Breast epithelium (tissue), 4 donors: ENCODE data around the gene FHL3. TPM values are rescaled to one million over a fixed set of nuclear protein-coding genes. Genes with fewer than 3 reads are reported as not detected.

Experiments used
- DNase-seq, 2 donors: peaks; one replicate each; pipeline ENCODE4 v3.0.0-alpha.2; 2019; ENCODE audit warnings: low spot score in 2 of 2
- H3K27ac ChIP-seq, 2 donors: fragments of 200-600 bp; sonication (generic) in 1 of 2; one replicate each; pipeline ENCODE4 v1.5.1; 2016 to 2019; ENCODE audit warnings: mild to moderate bottlenecking in 1 of 2
- H3K27me3 ChIP-seq, 2 donors: fragments of 200-600 bp; sonication (generic) in 1 of 2; one replicate each; pipeline versions ENCODE4 v1.5.1 to v1.6.0; 2017 to 2019; ENCODE audit warnings: control low read depth in 1 of 2, mild to moderate bottlenecking in 1 of 2
- H3K36me3 ChIP-seq: fragments of 200-600 bp; one replicate; pipeline ENCODE4 v1.5.1; 2019
- H3K4me1 ChIP-seq, 2 donors: fragments of 200-600 bp; sonication (generic); one replicate each; pipeline ENCODE4 v1.5.1; 2016 to 2019; ENCODE audit warnings: control low read depth in 1 of 2
- H3K4me3 ChIP-seq, 3 donors: fragments of 200-600 bp; sonication (generic); 1 replicate in 2 of 3; 2 replicates in 1 of 3; pipeline ENCODE4 v1.5.1; 2016 to 2019; ENCODE audit warnings: mild to moderate bottlenecking in 3 of 3, moderate library complexity in 2 of 3
- H3K9me3 ChIP-seq, 2 donors: fragments of 200-600 bp; sonication (generic) in 1 of 2; one replicate each; pipeline ENCODE4 v1.5.1; 2016 to 2019; ENCODE audit warnings: control low read depth in 1 of 2
- CTCF ChIP-seq, 3 donors: fragments of 450-650 bp; IDR thresholded peaks; one replicate each; pipeline ENCODE4 v1.5.1; 2016 to 2017; ENCODE audit warnings: antibody characterized with exemption in 3 of 3, mild to moderate bottlenecking in 3 of 3, moderate library complexity in 3 of 3
- POLR2A ChIP-seq: fragments of 450-650 bp; IDR thresholded peaks from one replicate; pipeline ENCODE4 v1.6.1; 2016; ENCODE audit warnings: antibody characterized with exemption, mild to moderate bottlenecking, moderate library complexity
- POLR2AphosphoS5 ChIP-seq, 3 donors: sonication (generic); formaldehyde crosslinking; IDR thresholded peaks; one replicate each; pipeline ENCODE4 v1.6.1; 2017; ENCODE audit warnings: antibody characterized with exemption in 3 of 3
- intact Hi-C: fragments of 100-400 bp; cut with DNase I; formaldehyde crosslinking; loops from one replicate; pipeline ENCODE4 v1.15.1; 2023; ENCODE audit warnings: low total_unique reads
- total RNA-seq, 3 donors: library from RNA; depleted of rRNA; stranded (reverse); fragments of >200 nt; gene quantifications; one replicate each; pipeline ENCODE4 v1.1.0, GENCODE V29; 2016

FHL3 gene
- total RNA-seq, 3 donors from 2014 or later, result 11.8 to 22.6 (median 21.4) TPM

- Histone ChIP-seq H3K36me3 (no peaks in the 10 kb centered on the region), H3K27me3 (no peaks in the 10 kb centered on the region), H3K9me3 (no peaks in the 10 kb centered on the region), H3K4me3 (peak overlapping the region in 1 of 3 donors; percentile 46), H3K27ac (peak overlapping the region; percentile 90 to 95), H3K4me1 (peaks cover 9 to 33% of the 10 kb centered on the region in 2 donors)
- DNase-seq, result no peak
- TF ChIP-seq CTCF (IDR thresholded peaks at IDR 0.05) (no peak), POLR2AphosphoS5 (IDR thresholded peaks at IDR 0.05) (no peak), POLR2A (no peak)
- intact Hi-C loops, result no loop called here
These were observed 7.1 kb downstream of the FHL3 start for GRCh38 chr1:37998089-37998808.

DNA sequence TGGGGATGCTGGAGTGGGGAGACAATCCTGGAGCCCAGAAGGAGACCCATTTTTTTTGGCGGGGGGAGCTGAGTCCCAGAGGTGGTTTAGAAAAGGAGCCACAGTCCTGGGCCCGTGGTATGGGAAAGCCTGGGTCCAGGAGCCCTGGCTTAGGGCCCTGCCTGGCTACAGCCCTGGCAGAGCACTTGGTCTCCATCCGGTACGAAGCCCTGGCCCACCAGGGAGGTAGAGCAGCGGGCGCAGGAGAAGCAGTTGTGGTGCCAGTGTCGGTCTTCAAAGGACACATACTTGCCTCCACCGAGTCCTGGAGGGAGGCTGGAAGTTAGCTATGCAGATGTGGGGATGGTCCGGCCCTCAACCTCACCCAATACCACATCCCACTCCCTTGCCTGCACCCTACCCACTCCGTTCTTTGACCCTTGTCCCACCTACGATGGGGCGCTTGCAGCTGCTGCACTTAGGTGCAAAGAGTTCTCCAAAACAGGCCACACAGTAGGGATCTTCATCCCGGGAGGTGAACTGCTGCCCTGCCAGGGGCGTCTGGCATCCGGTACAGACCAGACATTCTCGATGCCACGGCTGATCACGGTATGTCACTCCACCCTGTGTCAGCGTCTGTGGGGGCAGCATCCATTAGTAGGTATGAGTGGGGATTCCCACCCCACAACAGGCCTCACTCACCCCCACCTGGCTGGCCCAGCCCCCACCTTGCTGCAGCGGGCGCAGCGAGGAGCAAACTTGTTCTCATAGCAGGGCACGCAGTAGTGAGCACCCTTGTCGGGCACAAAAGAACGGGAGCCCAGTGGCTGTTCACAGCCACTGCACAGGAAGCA is 7.8 kb downstream of the FHL3 start:
- H3K27ac ChIP-seq, result peak overlapping the region; percentile 85 to 95

GRCh38 chr1:37995751-37996345 is 9.5 kb downstream of the FHL3 start:
- peak; percentile 69 to 80 for DNase-seq
- peak overlapping the region; percentile 48 to 74 (median 64) for H3K4me3 ChIP-seq
- intact Hi-C loops, result no loop called here
- H3K27me3 ChIP-seq, result no peaks in the 10 kb centered on the region
- H3K9me3 ChIP-seq, result no peaks in the 10 kb centered on the region
- H3K4me1 ChIP-seq, result peaks cover 9 to 25% of the 10 kb centered on the region in 2 donors
- H3K27ac ChIP-seq, result peak overlapping the region; percentile 85 to 95
- no peak for TF ChIP-seq POLR2A
- peak; percentile 70 to 93 (median 84) for TF ChIP-seq POLR2AphosphoS5 (IDR thresholded peaks at IDR 0.05)
- TF ChIP-seq CTCF (IDR thresholded peaks at IDR 0.05), result no peak
- H3K36me3 ChIP-seq, result no peaks in the 10 kb centered on the region

More for the DNA sequence above, 7.8 kb downstream of the FHL3 start:
- intact Hi-C loops, result no loop called here
- Histone ChIP-seq H3K4me3 (no peak overlapping the region), H3K27me3 (no peaks in the 10 kb centered on the region), H3K9me3 (no peaks in the 10 kb centered on the region), H3K36me3 (no peaks in the 10 kb centered on the region), H3K4me1 (peaks cover 9 to 33% of the 10 kb centered on the region in 2 donors)
- TF ChIP-seq POLR2AphosphoS5 (IDR thresholded peaks at IDR 0.05), result no peak
- no peak for TF ChIP-seq CTCF (IDR thresholded peaks at IDR 0.05)
- no peak for TF ChIP-seq POLR2A
- no peak for DNase-seq

- peak overlapping the region in 2 of 3 donors; percentile 64 to 74 for H3K4me3 ChIP-seq
- no peaks in the 10 kb centered on the region for H3K9me3 ChIP-seq
- no peaks in the 10 kb centered on the region for H3K36me3 ChIP-seq
- H3K4me1 ChIP-seq, result peaks cover 9 to 21% of the 10 kb centered on the region in 2 donors
- TF ChIP-seq POLR2A (no peak), CTCF (IDR thresholded peaks at IDR 0.05) (no peak), POLR2AphosphoS5 (IDR thresholded peaks at IDR 0.05) (no peak)
- intact Hi-C loops, result no loop called here
- peak overlapping the region; percentile 63 to 85 for H3K27ac ChIP-seq
- H3K27me3 ChIP-seq, result no peaks in the 10 kb centered on the region
- DNase-seq, result no peak
These were observed 10.3 kb downstream of the FHL3 start for GRCh38 chr1:37994886-37995566.
